SU-DHL-6 (cell line): Measurements from ENCODE around the gene EXOC1L.

Experiments used
- H2AFZ ChIP-seq: fragments of 200-600 bp; sonication (generic); 2 replicates; pipeline ENCODE4 v1.6.1; 2014; ENCODE audit warnings: low read depth, mild to moderate bottlenecking, moderate library complexity, mixed read lengths, antibody characterized with exemption, low read length; ENCODE audit not compliant: severe bottlenecking
- H3F3A ChIP-seq: fragments of 200-600 bp; shearing (Covaris generic); 2 replicates; pipeline ENCODE4 v1.6.0; 2016; ENCODE audit warnings: antibody characterized with exemption, mild to moderate bottlenecking; ENCODE audit not compliant: insufficient read depth
- H3K27ac ChIP-seq: fragments of 200-600 bp; sonication (generic); 2 replicates; pipeline ENCODE4 v1.5.1; 2016; ENCODE audit warnings: low read depth, mild to moderate bottlenecking, low read length, moderate library complexity, mixed read lengths
- H3K27me3 ChIP-seq: fragments of 200-600 bp; sonication (generic), shearing (Covaris generic); 2 replicates; pipeline ENCODE4 v1.6.0; 2014; ENCODE audit warnings: mild to moderate bottlenecking, low read length
- H3K36me3 ChIP-seq: fragments of 200-600 bp; sonication (generic); 2 replicates; pipeline ENCODE4 v1.6.1; 2014; ENCODE audit warnings: mild to moderate bottlenecking, low read length, mixed read lengths
- H3K4me2 ChIP-seq: fragments of 300-600, 200-600 bp; shearing (Covaris generic), sonication (generic); 2 replicates; pipeline ENCODE4 v1.6.0; 2014; ENCODE audit warnings: low read length, low read depth, mild to moderate bottlenecking; ENCODE audit not compliant: poor library complexity, severe bottlenecking
- H3K4me3 ChIP-seq: fragments of 200-600 bp; sonication (generic); 2 replicates; pipeline ENCODE4 v1.5.1; 2014; ENCODE audit warnings: antibody characterized with exemption, low read length, mild to moderate bottlenecking, mixed read lengths; ENCODE audit not compliant: insufficient read depth, poor library complexity, severe bottlenecking
- H3K79me2 ChIP-seq: fragments of 200-600 bp; sonication (generic); 2 replicates; pipeline ENCODE4 v1.6.1; 2014; ENCODE audit warnings: mild to moderate bottlenecking, low read length, moderate library complexity; ENCODE audit not compliant: insufficient read depth
- H3K9ac ChIP-seq: fragments of 200-600 bp; sonication (generic); 2 replicates; pipeline ENCODE4 v1.7.0; 2014; ENCODE audit warnings: mild to moderate bottlenecking, low read length
- H3K9me2 ChIP-seq: fragments of 200-600 bp; sonication (generic); replicated peaks from 2 replicates; pipeline ENCODE4 v1.6.1; 2014; ENCODE audit warnings: low read length; ENCODE audit not compliant: insufficient read depth
- H3K9me3 ChIP-seq: fragments of 200-600 bp; sonication (generic); 2 replicates; pipeline ENCODE4 v1.6.1; 2014; ENCODE audit warnings: low read length, mixed read lengths; ENCODE audit not compliant: insufficient read depth
- H4K20me1 ChIP-seq: fragments of 200-600 bp; sonication (generic); 2 replicates; pipeline ENCODE4 v1.6.1; 2014; ENCODE audit warnings: low read depth, mild to moderate bottlenecking, antibody characterized with exemption, low read length, moderate library complexity, mixed read lengths
- EZH2phosphoT487 ChIP-seq: fragments of 200-600 bp; sonication (generic), shearing (Covaris generic); conservative IDR thresholded peaks from 2 replicates; pipeline ENCODE4 v1.6.1; 2018; ENCODE audit warnings: mild to moderate bottlenecking, antibody characterized with exemption, low read length, moderate library complexity, mixed read lengths
- TF ChIP-seq, protein P1 (sequence below): fragments of 200-600 bp; sonication (generic); IDR thresholded peaks from one replicate; pipeline ENCODE4 v1.5.1; 2017; ENCODE audit warnings: antibody characterized with exemption, mild to moderate bottlenecking, low read length, moderate library complexity; ENCODE audit not compliant: insufficient read depth, poor library complexity, severe bottlenecking

The EXOC1L gene

DNA sequence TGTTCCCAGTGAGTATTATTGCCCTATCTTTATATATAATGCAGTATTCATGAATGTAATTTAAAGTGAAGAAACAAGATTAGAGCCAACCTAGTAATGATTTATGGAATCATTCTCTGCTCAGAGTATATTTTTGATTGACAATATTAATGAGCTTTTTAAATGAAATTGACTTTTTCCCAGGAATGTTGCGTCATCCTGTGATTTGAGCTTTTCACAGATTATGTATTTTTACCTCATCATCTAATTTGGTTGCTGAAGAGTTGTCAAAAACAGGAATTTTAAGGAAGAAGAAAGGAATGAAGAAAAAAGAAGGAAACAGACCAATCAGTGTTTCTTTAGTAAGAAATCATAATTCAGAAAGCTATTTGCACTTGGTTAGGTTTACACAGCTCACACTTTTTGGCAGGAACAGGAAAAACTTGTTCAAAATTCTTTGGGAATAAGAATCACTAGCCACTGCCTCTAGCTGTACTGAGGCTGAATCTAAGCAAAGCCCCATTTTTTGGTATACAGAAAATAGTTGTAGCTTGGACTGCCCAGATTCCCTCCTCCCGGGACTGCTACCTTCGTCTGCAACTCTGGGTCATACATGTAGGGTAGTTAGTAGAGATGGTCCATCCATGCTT, 61.2 kb downstream of the EXOC1L start:
- Histone ChIP-seq H3K27me3 (no peaks in the 10 kb centered on the region), H3K4me2 (no peak overlapping the region), H3K4me3 (no peak overlapping the region), H3K9me2 (no peaks in the 10 kb centered on the region), H3K9me3 (no peaks in the 10 kb centered on the region), H3F3A (no peaks in the 10 kb centered on the region; the same call in 1 of the 2 replicates), H3K36me3 (no peaks in the 10 kb centered on the region; the same call in 1 of the 2 replicates), H3K79me2 (no peaks in the 10 kb centered on the region), H3K27ac (no peak overlapping the region), H4K20me1 (no peaks in the 10 kb centered on the region), H2AFZ (no peak overlapping the region), H3K9ac (no peak overlapping the region)
- no peak for TF ChIP-seq EZH2phosphoT487
- TF ChIP-seq, protein P1, sequence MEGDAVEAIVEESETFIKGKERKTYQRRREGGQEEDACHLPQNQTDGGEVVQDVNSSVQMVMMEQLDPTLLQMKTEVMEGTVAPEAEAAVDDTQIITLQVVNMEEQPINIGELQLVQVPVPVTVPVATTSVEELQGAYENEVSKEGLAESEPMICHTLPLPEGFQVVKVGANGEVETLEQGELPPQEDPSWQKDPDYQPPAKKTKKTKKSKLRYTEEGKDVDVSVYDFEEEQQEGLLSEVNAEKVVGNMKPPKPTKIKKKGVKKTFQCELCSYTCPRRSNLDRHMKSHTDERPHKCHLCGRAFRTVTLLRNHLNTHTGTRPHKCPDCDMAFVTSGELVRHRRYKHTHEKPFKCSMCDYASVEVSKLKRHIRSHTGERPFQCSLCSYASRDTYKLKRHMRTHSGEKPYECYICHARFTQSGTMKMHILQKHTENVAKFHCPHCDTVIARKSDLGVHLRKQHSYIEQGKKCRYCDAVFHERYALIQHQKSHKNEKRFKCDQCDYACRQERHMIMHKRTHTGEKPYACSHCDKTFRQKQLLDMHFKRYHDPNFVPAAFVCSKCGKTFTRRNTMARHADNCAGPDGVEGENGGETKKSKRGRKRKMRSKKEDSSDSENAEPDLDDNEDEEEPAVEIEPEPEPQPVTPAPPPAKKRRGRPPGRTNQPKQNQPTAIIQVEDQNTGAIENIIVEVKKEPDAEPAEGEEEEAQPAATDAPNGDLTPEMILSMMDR: no peak

- Histone ChIP-seq H3K4me2 (no peak overlapping the region), H3K36me3 (no peaks in the 10 kb centered on the region; the same call in 1 of the 2 replicates)
- TF ChIP-seq, protein P1: no peak
- TF ChIP-seq EZH2phosphoT487: no peak
These were observed 64.7 kb downstream of the EXOC1L start for GRCh38 chr4:55884093-55884850.

DNA sequence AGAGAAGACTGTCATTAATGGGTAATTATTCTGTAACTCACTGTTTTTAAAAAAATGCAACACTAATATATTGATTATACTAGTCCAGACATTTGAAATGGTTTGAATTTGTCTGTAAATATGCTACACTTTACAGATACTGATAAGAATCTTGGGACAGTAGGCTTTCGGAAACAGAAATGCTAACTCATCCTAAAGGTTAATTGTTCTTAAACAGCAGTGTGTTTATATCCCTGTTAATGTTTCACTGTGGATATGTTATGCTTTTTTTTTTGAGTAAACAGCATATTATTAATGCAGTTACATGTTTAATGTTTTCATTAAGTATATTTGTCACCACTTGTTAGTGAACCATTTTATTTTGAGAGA, 65.2 kb downstream of the EXOC1L start:
- no peak overlapping the region for H3K4me2 ChIP-seq
- no peak overlapping the region for H3K27ac ChIP-seq
- H3K9ac ChIP-seq: no peak overlapping the region
- H4K20me1 ChIP-seq: no peaks in the 10 kb centered on the region
- no peaks in the 10 kb centered on the region; the same call in 1 of the 2 replicates for H3K36me3 ChIP-seq
- no peak overlapping the region for H3K4me3 ChIP-seq
- no peaks in the 10 kb centered on the region for H3K79me2 ChIP-seq
- H3K9me2 ChIP-seq: no peaks in the 10 kb centered on the region
- H3K27me3 ChIP-seq: no peaks in the 10 kb centered on the region
- H3F3A ChIP-seq: no peaks in the 10 kb centered on the region
- no peaks in the 10 kb centered on the region for H3K9me3 ChIP-seq
- no peak for TF ChIP-seq EZH2phosphoT487
- TF ChIP-seq, protein P1: no peak
- no peak overlapping the region for H2AFZ ChIP-seq

More at GRCh38 chr4:55884093-55884850, 64.7 kb downstream of the EXOC1L start:
- Histone ChIP-seq H3K79me2 (no peaks in the 10 kb centered on the region), H3K9ac (no peak overlapping the region), H3K27me3 (no peaks in the 10 kb centered on the region), H3F3A (no peaks in the 10 kb centered on the region), H4K20me1 (no peaks in the 10 kb centered on the region), H3K27ac (no peak overlapping the region), H3K9me2 (no peaks in the 10 kb centered on the region), H3K4me3 (no peak overlapping the region), H2AFZ (no peak overlapping the region), H3K9me3 (no peaks in the 10 kb centered on the region)
